HG02943 (cell line): ENCODE results near the gene PIP4K2A.

Source experiments
- ATAC-seq: cut with Tn5 transposase; IDR thresholded peaks from one replicate; pipeline ENCODE4 v1.9.1; 2021; ENCODE audit warnings: mild to moderate bottlenecking, low read depth, moderate library complexity; ENCODE audit not compliant: unreplicated experiment

Gene PIP4K2A

DNA sequence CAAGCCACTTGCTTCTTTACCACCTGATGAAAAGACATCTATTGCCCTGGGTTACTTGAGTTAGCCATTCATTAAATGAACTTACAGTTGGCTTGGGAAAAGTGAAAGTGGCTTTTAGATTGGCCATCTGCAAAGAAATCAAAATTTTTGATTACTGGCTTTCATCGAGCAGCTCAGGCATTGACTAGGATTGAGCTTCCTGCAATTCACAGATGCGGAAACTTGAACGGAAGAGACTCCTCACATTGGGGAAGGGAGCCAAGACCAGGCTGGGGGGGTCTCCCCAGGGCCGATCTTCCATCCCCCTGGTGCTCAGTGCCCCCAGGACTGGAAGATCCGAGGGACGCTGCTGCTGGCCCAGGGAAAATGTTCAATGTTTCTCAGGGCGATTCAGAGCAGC, 145.4 kb downstream of the PIP4K2A start:
- ATAC-seq = no peak

GRCh38 chr10:22564060-22564459, 150.3 kb downstream of the PIP4K2A start:
- ATAC-seq = no peak

- no peak for ATAC-seq
Observed at GRCh38 chr10:22561909-22562308, 152.5 kb downstream of the PIP4K2A start.

DNA sequence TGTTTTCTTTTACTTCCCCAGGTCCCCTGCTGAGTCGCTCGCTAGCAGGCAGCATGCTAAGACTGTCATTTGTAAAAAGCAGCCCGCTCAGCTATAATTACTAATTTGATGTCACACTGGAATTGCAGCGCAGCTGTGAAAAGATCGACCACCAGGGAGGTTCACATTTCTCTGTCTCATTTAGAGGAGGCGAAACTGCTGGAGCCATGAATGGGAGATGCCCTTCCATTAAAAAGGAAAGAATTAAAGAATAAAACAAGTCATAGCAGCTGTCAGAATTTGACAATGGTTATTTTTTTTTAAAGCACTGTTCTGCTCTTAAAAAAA, 153.5 kb downstream of the PIP4K2A start:
- ATAC-seq = no peak

GRCh38 chr10:22560096-22560912, 154.1 kb downstream of the PIP4K2A start:
- no peak for ATAC-seq

DNA sequence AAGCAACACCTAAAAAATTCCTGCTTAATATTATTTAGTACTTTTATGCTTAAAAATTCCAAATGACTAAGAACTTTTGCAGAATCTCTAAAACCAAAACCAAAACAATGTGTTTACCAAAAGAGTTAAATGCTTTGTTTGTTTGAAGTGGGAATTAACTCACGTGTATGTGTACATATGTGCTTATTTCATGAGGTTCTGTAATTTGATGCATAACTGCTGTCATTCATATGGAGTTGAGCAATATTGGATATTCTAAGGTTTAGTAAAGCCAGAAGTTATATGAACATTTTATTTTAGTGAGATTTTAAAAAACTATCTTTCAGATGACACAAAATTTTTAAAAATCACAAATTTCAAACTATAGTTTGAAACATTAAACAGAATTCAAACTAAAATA, 157.1 kb downstream of the PIP4K2A start:
- ATAC-seq = no peak

DNA sequence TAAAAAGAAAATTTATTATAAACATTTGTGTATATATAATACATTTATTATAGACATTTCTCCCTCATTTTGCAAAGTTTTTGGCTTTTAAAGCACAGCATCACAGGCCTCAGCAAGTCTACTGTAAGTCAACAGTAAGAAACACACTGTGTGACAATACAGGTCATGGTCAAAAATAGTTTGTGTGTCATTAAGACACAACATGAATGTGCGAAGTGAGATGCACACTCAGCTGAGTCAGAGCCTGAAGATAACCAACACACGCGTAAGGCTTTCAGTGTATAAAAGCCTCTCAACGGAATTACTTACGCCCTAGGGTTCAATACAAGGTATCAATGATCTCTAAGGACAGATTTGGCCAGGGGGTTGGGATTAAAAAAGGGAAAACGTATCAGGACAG, 157.6 kb downstream of the PIP4K2A start:
- no peak for ATAC-seq

DNA sequence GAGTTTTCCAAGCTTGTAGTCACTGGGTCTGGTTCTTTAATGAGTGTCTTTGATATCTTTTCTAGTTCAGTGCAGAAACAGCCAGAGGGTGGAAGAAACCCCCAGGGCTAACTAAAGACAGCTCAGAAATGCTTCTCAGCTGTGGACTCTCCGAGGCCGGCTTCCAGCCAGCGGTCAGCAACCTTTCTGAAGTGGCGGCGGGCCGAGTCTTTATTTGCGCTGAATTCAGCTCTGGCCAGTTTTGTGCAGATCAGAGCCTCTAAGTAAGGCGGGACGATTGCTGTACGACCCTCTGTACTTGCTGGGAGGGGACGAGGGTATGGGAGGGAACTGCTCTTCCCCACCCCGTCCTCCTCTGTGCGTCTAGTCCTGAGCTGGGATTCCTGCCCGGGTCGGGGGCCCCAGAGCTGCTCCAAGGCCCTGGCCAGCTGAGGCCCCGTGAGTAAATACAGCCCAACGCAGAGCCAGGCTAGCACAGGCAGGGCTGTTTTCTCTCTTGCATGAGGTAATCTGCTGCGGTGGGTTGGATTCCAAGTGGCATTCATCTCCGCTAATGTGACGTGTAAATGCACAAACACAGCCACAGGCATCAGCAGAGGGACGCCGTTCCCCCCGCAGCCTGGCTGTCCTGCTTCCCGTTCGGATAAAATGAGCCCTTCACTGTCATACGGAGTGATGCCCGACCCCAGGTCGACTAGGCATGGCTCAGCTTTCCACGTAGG, 159.8 kb downstream of the PIP4K2A start:
- no peak for ATAC-seq

- no peak for ATAC-seq
Observed at GRCh38 chr10:22553452-22553995, 160.9 kb downstream of the PIP4K2A start.

DNA sequence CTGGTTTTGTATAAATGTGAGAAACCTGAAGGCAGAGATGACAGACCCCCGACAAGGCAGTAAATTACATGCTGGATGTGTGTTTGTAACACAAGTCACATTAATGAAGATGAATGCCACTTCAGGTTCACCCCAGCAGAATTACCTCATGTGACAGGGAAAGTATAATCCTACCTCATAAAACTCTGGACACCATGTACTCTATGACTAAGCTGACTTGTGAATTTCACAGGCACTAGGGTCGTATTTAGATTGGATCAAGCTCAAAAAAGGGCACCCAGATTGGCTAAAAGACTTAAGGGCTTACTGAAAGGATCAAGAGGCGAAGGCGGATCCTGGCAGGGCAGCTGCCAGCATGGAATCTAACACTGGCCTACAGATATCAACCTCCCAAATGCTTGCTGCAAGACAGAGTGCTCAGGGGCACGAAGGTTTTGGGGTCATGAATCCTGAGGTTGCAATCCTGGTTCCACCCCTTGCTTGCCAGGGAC, 161.4 kb downstream of the PIP4K2A start:
- no peak for ATAC-seq

GRCh38 chr10:22551681-22552365, 162.6 kb downstream of the PIP4K2A start:
- ATAC-seq = no peak

- ATAC-seq = no peak
Observed at GRCh38 chr10:22550732-22551131, 163.6 kb downstream of the PIP4K2A start.

DNA sequence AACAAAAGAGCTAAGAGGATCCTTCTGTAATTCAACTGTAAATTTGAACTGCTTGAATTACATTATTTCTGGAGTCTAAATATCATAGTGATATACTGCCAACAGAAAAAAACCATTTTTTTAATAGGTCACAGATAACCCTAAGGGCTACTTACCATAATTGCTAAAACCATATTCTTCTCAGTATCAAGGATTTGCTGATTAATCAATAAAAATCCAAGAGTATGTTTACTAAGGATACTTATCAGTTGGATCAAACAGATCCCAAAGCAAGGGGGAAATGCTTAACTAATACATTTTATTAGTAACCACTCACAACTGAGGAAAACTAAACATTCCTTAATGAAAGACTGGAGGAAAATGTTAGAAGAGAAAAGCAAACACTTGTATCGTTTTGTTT, 166.0 kb downstream of the PIP4K2A start:
- no peak for ATAC-seq

GRCh38 chr10:22545643-22546042, 168.7 kb downstream of the PIP4K2A start:
- ATAC-seq = no peak

DNA sequence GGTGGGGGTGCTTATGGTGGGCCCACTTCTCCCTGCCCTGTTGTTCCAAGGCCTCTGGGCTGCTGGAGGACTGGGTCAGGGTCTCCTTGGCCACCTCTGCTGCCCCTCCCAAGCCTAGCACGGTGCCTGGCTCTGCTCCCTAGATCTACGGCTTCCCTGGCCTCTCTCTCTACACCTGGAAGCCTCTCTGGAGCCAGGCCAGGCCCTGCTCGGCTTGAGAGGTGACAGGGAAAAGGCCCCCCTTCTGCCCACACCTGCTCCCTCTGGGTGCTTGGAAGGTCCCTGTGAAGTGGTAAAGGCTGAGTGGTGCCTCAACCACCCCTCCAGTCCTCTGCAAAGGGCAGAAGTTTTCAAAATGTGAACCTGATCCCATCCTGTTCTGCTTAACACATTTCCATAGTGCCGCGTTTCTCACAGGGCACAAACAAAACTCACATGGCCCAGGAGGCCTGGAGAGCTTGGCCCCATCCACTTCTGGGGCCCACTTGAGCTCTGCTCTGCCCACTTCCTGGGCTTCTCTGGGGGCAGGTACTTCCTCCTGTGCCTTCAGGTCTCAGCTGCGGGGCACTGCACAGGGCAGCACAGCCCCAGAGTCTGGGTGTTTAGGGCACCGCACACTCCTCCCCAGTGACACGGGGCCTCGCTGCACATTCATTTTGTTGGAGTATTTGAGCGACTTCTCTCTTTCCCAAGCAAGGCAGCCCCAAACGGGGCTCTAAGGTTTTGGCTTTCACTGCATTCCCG, 169.9 kb downstream of the PIP4K2A start:
- ATAC-seq = no peak

DNA sequence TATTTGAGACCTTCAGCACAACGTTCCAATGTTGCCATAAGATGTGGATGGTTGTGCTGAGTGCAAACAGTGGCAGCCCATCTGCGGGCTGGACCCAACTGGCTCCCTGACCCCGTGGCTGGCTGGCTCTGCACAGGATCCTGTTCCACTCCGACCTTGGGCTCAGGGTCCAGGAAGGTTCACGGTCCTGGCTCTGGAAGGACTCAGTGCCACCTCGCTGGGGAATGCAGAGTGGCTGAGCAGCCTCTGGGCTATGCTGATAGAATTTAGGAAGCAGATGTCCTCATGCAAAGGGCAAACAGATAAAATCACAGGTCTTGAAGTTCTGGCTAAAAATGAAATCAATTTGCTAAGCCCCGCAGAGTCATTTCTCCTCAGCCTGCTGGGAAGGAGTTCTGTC, 171.6 kb downstream of the PIP4K2A start:
- no peak for ATAC-seq

DNA sequence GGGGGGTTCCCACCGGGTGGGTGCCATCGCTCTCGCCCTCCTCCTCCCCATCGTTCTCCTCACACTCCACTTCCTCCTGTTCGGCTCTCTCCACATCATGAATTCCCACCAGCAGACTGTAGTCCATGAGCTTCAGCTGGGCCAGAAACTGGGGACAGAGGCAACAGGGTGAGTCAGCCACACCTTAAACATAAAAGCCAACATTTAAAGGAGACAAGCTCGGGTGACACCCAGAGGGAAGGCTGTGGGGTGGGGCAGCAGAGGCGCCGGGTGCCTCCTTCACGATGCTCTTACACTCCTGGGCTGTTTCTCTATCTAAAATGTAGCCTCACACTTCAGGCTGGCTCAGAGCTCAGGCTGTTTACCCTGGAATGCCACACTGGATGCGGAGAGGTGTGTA, 172.5 kb downstream of the PIP4K2A start:
- ATAC-seq = no peak

DNA sequence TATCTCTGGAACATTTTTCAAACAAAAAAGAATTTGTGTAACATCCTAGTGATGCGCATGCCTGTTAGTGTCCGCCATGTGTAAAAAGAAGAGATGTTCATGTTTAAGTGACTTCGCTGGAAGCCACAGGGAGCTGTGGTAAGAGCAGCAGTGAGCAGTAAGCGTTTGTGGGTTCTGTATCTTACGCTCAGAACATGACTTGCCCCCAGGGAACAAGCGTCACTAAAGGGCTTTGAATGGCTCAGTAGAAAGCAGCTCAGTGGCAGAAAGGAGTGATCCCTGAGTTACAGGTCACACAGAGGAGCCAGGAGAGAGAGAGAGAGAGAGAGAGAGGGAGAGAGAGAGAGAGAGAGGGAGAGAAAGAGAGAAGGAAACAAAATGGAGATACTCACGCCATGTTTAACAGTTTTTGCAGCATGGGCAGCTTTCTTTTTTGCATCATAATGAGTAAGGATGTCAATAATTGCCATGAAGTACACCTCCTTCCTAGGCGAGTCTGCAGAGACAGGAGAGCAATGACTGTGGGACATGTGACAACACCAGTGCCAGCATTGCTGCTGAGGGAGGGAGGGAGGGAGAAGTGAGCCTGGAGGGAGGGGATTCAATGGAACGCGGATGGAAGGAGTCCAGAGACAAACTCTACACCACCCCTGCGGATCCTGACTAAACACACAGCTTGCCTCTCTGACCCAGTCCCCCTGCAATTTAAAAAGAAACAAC, 174.6 kb downstream of the PIP4K2A start:
- no peak for ATAC-seq

DNA sequence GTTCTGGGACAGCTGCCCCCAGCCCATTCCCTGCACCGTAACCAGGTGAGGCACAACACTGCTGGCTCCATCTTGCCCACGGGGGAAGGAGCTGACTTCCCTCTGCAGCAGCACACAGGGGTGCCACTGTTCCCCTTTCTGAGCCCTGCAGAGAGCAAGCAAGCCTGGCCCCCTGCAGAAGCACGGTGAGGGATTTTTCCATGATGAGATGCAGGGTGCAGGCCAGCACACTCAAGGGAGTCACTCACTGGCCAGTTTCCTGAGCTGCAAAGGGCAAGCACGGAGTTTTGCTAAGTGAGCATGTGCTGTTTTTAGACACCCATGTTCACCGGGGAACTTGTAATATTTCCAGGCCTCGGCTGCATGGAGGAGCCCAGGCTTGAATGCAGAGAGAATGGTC, 176.6 kb downstream of the PIP4K2A start:
- no peak for ATAC-seq

- no peak for ATAC-seq
Observed at GRCh38 chr10:22536620-22537019, 177.8 kb downstream of the PIP4K2A start.
